Stimulated activated CD4-positive, alpha-beta T cell treated with anti-CD3 and anti-CD28 coated beads, Interleukin-2, amount 100 ng/mL, for 4 hours (primary cell): ENCODE measurements around the gene KAT6B.
"Not testable (repeated sequence)": the region's sequence is repeated elsewhere in the genome, so short reads cannot be mapped to it uniquely, and the experiment has no call there.

Experiments
- DNase-seq: peaks from one replicate; pipeline ENCODE4 v3.0.0-alpha.2; 2020; ENCODE audit warnings: low read depth

KAT6B gene

DNA sequence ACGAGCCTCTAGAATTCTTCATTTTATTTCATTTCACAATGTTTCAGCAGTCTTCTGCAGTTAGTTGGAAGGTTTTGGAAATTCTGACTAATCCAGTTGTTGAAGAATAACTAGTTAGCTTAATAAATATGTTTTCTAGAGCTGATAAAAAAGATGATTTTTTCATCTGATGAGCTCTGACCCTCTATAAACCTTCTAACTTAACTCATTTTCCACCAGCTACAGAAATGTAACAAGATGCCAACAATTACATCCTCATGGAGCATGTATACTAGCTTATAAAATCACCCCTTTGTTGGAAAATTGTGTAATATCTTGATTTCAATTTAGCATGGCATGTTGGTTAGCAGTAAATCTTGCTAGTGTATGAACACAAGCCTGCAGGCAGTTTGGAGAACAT, 33.1 kb downstream of the KAT6B start:
- DNase-seq = no peak

DNA sequence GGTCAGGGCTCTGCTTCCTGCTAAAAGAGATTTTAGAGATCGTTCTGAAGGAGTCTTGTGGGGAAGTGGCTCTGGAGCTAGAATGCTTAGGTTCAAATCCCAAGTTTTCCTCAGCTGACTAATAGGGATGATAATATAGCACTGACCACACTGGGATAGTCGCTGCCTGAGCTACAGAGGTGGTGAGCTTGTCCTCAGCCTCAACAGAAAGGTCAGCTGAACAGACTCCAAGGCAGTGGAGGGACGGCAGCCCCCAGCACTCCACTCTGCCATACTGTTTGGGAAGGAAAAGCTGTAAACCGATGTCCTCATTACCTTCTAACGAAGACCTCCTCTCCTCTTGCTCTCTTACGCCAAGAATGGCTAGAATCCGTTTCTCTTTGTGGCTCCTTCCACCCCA, 36.2 kb downstream of the KAT6B start:
- no peak for DNase-seq

DNA sequence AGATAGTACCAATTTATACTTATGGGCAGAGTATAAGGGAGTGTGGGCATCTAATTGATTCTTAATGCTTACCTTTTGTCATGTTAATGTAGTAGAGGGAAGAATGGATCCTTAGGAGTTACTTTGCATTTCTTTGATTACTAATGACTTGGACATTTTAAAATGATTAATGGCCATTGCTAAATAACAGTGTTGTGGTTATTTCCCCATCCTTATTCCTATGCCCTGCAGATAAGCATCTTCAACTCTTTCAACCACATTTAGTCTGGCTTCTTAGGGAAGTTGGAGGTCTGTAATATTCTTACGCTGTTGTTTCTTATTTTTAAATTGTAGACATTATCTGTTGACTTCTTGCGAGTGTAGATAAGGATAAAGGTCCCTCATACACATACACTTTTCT, 37.2 kb downstream of the KAT6B start:
- DNase-seq = no peak

DNA sequence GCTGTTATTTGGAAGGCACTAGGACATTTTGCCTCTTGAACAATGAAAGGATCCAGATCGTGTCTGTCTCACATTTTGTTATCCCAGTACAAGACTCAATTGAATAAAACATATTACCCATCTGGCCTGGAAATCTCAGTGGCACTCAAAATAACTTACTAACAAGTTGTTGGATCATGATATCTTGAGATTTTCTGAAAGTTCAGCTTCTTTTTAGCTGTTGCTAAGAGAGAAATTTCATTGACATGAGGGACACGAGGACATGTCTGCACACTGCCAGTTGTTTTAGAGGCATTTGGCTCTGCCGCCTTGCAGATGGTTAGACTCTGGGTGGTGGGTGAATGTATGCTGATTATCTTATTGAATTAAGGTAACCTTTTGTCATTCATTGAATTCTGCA, 41.0 kb downstream of the KAT6B start:
- DNase-seq = no peak

DNA sequence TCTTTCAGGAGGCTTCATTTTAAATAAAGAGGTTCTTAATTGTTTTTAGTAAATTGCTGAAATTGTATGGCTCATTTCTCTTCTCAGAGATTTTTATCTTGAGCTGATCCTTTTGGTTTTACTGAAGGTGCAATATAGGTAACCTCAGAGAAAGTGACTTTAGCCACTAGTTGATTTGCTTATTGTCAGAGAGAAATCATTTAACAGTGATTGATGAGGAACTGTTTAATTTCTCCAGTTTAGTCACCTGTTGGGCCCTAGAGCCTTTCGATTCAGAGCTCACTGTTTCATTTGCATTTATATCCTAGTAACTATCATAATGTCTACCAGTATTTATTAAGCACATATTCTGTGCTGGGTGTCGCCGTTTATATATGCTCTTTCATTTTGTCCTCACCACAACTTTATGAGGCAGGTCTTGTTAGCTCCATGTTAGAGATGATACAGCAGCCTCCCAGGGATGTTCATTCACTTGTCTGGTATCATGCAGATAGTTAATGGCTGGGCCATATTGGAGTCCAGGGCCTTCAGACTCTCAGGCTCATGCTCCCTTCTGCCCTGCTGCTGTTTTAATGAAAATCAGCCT, 42.1 kb downstream of the KAT6B start:
- DNase-seq = no peak

DNA sequence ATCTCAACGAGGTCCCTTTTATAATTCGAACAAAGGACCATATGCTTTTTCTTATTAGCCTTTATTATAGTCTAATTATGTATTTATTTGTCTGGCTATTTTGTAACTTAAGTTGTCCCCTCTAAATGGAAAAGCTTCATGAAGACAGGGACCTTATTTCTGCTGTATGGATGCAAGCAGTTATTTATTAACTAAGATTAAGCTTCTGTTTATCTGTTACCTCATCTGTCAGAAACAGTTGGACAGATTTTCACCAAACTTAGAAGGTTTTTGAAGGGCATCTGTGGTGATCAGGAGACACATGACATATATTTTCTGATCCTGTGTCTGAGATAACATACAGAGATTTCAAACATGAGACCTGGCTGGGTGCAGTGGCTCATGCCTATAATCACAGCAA, 43.2 kb downstream of the KAT6B start:
- DNase-seq = no peak

DNA sequence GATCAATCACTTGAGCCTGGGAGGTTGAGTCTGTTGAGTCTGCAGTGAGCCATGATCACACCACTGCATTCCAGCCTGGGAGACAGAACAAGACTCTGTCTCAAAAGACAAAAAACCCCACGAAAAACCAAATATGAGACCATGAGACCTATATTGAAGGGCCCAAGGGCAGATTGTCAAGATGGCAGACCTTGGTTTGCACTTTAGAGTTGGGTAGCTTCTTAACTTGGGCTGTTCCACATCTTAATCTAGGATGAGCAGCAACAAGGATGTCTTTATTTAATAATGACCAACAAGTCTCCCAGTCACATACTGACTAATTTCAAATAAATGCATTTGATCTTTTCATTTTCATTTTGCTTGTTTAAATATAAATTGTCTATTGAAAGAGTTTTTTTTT, 43.8 kb downstream of the KAT6B start:
- no peak for DNase-seq

DNA sequence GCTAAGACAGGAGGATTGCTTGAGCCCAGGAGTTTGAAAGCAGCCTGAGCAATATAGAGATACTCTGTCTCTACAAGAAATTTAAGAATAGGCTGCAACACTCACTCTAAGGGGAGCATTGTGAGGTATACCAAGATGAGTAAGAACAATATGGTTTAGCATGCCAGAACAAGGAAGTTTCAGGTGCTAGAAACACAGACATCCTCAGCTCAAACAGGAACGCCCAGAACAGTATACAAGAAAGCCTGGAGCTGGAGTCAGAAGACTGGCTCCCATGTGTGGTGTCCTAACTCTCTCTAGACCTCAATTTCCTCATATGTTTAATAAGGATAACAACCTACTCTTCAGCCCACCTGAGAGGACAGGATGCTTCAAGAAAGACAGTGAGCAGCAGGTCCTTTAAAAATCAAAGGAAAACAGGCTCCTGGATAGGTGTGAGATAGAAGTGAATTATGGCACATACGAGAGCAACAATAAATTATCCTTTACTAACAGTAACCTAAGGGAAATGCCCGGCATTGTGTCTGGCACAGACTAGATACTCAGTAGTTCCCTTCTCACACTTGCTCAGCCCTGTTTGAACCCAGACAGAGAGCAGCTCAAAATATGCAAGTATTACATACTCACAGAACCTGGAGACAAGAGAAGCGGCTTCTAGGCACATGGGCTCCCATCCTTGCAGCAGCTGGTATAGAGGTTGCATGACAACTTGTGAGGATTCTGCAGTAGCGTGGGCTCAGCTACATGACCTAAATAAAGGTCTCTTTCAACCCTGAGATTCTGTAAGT, 45.4 kb downstream of the KAT6B start:
- DNase-seq = no peak

DNA sequence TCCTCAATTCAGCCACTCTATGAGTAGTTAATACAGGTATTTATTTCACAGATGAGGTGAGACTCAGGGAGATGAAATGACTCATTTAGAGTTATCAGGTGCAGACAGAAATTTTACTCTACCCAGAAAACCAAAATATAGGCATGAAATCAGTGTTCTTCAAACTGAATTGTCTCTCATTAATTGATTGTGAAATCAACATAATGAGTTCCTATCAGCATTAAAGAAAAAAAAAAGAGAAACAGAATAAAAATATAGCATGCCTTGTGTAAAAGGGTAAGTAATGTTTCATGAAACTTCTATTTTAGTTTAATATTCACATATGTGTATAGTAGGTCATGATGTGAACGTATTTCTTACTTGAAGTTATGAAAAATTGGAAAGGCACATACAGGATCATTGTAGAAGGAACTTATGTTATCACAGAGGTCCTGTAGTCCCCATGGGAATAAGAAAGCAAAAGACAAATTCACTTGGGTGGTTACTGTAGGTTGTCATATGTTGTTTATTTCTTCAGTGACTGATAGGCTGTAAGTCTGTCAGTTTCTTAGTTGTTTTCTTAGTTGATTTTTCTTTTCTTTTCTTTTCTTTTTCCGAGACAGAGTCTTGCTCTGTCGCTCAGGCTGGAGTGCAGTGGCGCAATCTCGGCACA, 47.5 kb downstream of the KAT6B start:
- no peak for DNase-seq

DNA sequence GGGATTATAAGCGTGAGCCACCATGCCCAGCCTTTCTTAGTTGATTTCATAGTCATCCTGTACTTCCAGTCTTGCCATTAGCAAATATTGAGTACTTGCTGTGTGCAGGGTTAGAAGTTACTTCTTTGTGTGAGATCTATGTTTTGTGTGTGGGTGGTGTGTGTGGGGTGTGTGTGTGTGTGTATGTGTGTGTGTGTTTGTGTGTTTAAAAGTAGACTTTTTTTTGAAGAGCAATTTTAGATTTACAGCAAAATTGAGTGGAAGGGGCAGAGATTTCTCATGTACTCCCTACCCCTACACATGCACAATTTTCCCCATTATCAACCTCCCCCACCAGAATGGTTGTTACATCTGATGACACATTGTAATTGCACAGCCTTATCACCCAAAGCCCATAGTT, 48.2 kb downstream of the KAT6B start:
- no peak for DNase-seq

DNA sequence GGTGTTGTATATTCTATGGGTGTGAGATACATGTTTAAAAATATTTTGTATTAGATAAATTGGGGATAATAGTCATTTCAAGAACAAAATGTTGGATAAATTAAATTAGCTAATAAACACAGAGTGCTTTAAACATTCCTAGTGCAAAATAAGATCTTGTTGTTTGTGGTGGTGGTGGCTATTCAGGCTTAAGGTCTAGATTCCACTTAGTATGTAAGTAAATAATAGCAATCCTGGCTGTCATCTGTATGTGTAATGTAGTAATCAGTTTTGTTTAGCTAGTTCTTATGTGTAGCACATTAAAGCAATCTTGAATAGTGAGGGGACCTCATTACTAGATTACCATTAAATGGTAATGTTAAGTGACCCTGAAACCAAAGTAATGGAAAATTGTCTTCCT, 48.7 kb downstream of the KAT6B start:
- no peak for DNase-seq

DNA sequence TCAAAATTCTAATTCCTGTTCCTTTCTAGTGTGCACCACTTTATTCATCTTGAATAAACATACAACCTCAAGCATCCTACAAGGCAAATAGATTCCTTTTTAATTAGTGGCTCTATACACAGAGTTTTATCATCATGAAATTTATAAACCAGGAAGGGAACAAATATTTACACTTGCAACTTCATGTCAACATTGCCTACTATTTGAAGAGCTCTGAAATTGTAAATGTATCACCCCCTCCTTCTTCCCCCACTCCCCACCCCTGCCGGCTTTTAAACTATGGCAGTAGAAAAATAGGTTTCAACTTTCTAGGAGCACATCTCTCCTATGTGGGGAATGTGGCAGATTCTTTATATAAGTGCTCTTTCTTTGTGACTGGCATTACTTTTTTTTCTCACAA, 49.6 kb downstream of the KAT6B start:
- DNase-seq = no peak

DNA sequence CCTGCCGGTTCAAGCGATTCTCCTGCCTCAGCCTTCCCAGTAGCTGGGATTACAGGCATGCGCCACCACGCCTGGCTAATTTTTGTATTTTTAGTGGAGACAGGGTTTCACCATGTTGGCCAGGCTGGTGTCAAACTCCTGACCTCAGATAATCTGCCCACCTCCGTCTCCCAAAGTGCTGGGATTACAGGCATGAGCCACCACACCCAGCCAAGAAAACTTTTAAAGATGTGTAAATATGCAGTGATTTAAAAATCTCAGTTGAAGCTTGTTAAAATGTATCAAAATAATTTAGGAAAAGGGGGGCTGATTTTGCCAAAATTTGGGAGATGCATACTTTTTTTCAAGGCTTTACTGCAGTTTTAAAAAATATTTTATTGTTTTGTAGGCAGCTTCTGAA, 50.7 kb downstream of the KAT6B start:
- DNase-seq = not testable (repeated sequence)

DNA sequence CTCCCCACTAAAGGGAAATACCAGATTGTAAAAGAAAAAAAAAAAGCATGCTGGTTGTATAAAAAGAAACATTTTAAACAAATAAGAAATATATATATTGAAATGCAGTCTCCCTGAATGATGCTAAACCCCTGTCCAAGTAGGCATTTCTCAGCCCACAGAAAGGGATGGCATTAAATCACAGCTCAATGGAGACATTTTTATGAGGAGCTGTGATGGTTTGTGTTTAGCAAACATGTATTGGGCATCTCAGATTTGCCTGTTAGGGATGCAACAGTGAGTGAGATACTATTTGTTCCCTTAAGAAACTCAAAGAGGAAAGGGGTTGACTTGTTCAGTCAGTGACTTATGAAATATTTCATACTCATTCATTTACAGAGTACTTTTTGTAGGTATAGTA, 51.5 kb downstream of the KAT6B start:
- no peak for DNase-seq

DNA sequence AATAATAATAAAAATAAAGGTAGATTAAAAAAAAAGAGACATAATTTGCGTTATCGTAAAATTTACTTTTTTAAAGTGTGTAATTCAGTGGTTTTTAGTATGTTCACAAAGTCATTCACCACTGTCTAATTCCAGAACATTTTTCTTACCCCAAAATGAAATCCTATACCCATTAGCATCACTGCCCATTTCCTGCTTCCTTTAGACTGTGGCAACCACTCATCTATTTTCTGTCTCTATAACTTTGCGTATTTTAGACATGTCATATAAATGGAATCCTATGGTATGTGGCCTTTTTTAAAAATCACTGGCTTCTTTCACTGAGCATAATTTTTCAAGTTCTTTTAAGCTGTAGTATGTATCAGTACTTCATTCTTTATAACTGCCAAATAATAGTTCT, 53.6 kb downstream of the KAT6B start:
- no peak for DNase-seq

DNA sequence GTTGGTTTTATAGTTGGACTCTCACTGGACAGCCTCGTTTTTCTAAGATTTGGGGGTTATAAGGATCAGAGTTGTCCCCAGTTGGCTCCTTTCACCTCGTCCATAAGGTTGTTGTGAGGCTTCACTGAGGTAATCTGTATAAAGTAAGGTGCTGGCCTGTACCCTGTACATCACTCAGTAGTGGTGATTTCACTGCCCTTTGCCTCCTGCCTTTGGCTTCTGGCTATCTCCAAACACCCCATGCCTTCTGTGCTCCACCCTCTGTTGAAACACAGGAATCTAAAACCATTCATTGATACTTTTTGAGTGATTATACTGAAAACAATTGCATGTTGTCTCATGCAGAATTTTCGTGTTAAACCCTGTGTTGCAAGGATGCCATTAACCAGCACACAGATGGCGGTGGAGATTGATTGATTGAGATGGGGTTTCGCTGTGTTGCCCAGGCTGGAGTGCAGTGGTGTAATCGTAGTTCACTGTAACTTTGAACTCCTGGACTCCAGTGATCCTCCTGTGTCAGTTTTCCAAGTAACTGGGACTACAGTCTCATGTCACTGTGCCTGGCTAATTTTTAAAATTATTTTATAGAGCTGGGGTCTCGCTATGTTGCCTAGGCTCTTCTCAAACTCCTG, 55.0 kb downstream of the KAT6B start:
- DNase-seq = no peak

DNA sequence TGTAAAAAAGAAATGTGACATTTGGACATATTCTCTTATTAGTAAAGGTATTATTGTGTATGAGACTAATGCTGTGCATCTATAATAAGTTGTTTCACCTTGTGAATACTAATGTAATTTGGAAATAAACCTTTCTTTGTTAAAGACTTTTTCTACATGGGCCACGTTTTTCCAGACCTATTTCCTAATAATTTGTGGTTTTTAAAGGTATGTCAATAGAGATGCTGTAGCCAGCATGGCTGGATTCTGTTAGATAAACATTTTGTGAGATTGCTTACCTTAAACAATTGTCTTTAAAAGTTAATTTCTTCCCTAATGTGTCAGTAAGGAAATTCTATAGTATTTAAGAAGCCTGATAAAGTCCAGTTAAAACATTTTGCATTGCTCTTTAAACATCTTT, 56.0 kb downstream of the KAT6B start:
- no peak for DNase-seq

DNA sequence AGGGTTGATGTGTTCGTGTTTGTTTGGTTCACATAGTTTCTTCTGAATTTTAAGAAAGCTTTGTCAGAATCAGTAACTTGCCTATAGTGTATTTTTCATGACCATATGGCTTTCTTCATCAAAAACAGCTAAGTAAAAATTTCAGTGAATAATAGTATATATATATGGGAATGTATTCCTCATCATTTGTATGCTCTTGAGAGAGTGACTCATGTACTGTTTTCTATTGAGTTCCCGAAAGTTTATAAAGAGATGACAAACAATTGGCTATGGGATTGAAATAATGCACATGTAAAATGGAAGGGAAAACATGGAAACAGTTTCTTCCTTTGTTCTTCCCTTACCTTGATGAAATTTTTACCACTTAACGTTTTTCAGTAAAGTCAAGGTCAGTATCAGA, 56.4 kb downstream of the KAT6B start:
- DNase-seq = no peak

DNA sequence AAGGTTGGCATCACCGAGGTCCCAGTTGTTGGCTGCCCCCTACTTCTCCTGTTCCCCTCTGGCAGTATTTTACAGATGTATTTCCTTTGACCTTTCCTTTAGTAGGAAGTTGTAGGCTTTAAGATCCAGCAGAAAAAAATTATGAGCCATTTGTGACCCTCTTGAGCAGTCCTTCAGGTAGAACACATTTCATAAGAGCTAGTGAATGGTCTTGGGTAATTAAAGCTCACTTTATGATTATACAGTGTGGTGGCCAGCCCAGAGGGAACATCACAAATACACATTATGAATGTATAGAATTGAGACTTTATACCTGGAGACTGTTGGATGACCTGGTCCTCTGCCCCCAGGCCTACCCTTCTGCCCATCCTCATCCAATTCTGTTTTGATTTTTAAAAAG, 57.0 kb downstream of the KAT6B start:
- no peak for DNase-seq

DNA sequence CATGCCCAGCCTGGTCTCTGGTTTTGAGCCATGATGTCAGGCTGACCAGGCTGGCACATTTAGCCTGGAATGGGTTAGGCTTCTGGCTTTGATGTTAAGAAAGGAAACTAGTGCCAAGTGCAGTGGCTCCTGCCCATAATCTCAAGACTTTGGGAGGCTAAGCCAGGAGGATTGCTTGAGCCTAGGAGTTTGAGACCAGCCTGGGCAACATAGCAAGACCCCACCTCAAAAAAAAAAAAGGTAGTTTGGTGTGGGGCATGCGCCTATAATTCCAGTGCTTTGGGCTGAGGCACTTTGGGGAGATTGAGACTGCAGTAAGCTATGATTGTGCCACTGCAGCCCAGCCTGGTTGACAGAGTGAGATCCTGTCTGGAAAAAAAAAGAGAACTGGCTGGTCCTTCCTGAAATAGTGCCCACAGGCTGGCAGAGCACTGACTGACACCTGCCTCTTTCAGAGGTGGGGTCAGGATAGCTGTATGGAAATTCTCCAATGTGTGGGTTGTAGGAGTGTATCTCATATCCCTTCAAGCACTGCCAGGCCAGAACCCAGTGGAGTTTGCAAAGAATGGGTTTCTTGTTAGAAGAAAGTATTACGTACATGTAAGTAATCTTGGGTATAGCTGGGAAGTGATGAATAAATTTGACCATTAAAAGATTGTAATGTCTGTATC, 61.3 kb downstream of the KAT6B start:
- no peak for DNase-seq

DNA sequence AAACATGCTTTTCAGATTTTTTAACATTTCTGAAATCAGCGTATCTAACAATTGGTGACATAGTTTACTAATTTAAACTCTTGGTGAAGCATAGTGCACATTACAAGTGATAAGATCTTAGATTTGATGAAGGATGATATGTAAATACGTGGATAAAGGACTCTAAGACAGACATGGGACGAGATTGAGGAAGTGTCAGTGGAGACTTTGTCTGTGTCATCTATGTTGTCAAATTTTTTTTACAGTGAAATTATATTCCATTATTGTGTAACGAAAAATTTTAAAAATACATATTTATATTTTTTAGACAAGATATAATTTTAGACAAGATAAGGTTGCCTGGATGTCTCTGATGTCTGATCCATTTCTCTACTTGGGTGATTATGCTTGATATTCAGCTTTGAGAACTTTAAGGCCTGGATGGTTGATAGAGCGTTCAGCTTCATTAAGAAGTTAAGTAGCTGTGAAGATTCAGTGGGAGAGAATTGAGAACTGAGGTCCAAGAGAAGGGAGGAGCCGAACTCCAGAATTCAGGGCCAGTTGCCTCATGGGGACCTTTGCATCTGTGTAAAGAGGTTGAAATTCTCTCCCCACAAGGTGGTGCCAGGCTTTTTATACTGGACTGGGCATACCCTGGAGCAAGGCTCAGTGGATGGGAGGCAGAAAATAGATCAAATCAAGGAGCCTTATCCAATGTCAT, 62.7 kb downstream of the KAT6B start:
- DNase-seq = no peak

DNA sequence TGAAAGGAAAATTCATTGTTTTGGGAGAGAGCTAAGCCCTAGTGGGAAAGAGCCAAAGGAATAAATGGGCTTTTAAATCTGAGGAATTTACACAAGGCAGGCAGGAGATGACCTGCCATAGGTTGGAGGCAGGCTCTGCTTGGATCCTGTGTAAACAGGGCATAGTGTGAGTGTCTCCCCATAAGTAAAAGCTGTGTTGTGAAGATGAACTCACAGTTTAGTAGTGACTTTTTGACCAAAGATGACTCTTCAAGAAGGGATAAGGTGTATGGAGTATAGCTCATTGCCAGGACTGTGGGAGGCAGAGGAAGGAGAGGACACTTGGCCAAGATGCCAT, 63.2 kb downstream of the KAT6B start:
- DNase-seq = no peak
